Hepatocyte (in vitro differentiated cells): ENCODE measurements around the gene FLT1. TPM values are rescaled to one million over a fixed set of nuclear protein-coding genes. Genes with fewer than 3 reads are reported as not detected.

Experiments
- DNase-seq: peaks from one replicate; pipeline ENCODE4 v3.0.0-alpha.2; 2016; ENCODE audit warnings: low spot score
- H2AFZ ChIP-seq: fragments of 200-600 bp; sonication (generic); 2 replicates; pipeline ENCODE4 v1.6.0; 2016; ENCODE audit warnings: antibody characterized with exemption, mild to moderate bottlenecking
- H3K27ac ChIP-seq: fragments of 200-600 bp; sonication (generic); 2 replicates; pipeline ENCODE4 v1.5.1; 2016; ENCODE audit warnings: mild to moderate bottlenecking
- H3K27me3 ChIP-seq: fragments of 200-600 bp; sonication (generic); 2 replicates; pipeline ENCODE4 v1.6.1; 2016
- H3K36me3 ChIP-seq: fragments of 200-600 bp; sonication (generic); replicated peaks from 2 replicates; pipeline ENCODE4 v1.5.1; 2016; ENCODE audit warnings: low read depth; ENCODE audit not compliant: insufficient read depth
- H3K4me1 ChIP-seq: fragments of 200-600 bp; sonication (generic); 2 replicates; pipeline ENCODE4 v1.5.1; 2016; ENCODE audit warnings: mild to moderate bottlenecking, moderate library complexity; ENCODE audit not compliant: insufficient read depth
- H3K4me2 ChIP-seq: fragments of 200-600 bp; sonication (generic); 2 replicates; pipeline ENCODE4 v1.6.0; 2016
- H3K4me3 ChIP-seq: fragments of 200-600 bp; sonication (generic); 2 replicates; pipeline ENCODE4 v1.5.1; 2016; ENCODE audit warnings: mild to moderate bottlenecking
- H3K79me2 ChIP-seq: fragments of 200-600 bp; sonication (generic); 2 replicates; pipeline ENCODE4 v1.6.0; 2017; ENCODE audit warnings: mild to moderate bottlenecking
- H3K9me2 ChIP-seq: fragments of 200-600 bp; sonication (generic); replicated peaks from 2 replicates; pipeline ENCODE4 v1.6.0; 2017; ENCODE audit warnings: mild to moderate bottlenecking; ENCODE audit not compliant: insufficient read depth
- H3K9me3 ChIP-seq: fragments of 200-600 bp; sonication (generic); 2 replicates; pipeline ENCODE4 v1.5.1; 2016; ENCODE audit warnings: low read depth, mild to moderate bottlenecking
- H4K20me1 ChIP-seq: fragments of 200-600 bp; sonication (generic); 2 replicates; pipeline ENCODE4 v1.6.0; 2016; ENCODE audit warnings: mild to moderate bottlenecking; ENCODE audit not compliant: insufficient read depth, poor library complexity, severe bottlenecking
- CTCF ChIP-seq: fragments of 200-600 bp; sonication (generic); IDR thresholded peaks from 2 replicates; pipeline ENCODE4 v1.5.1; 2016; ENCODE audit warnings: antibody characterized with exemption, mild to moderate bottlenecking; ENCODE audit not compliant: poor library complexity
- EZH2 ChIP-seq: fragments of 200-600 bp; sonication (generic); IDR thresholded peaks from 2 replicates; pipeline ENCODE4 v1.6.1; 2016; ENCODE audit warnings: antibody characterized with exemption, mild to moderate bottlenecking, borderline replicate concordance
- EZH2phosphoT487 ChIP-seq: fragments of 200-600 bp; sonication (generic); IDR thresholded peaks from one replicate; pipeline ENCODE4 v1.6.1; 2018; ENCODE audit warnings: antibody characterized with exemption, mild to moderate bottlenecking, low read depth, moderate library complexity; ENCODE audit not compliant: unreplicated experiment, severe bottlenecking
- WGBS: methylation state at CpG from one replicate; pipeline ENCODE4 v1.1.6; 2016; ENCODE audit warnings: low lambda C conversion rate; ENCODE audit errors: missing lambda C conversion rate; 5-methylcytosine and 5-hydroxymethylcytosine counted together
- polyA plus RNA-seq: library from polyadenylated mRNA; unstranded; fragments of >200 nt; fragmentation: Nextera tagmentation; extraction: Ambion mirVana; gene quantifications from 2 replicates; pipeline ENCODE4 v1.2.1, GENCODE V29; 2016
- total RNA-seq: library from RNA; depleted of rRNA; stranded (reverse); fragments of >200 nt; gene quantifications from 2 replicates; pipeline ENCODE4 v1.2.3, GENCODE V29; 2014

Gene FLT1
- total and polyA plus RNA-seq, 2 experiments from 2014 or later, result 30.4 to 40.1 TPM

- Histone ChIP-seq H3K9me3 (no peaks in the 10 kb centered on the region), H3K4me2 (no peak overlapping the region), H4K20me1 (no peaks in the 10 kb centered on the region), H3K4me1 (no peaks in the 10 kb centered on the region), H2AFZ (no peak overlapping the region), H3K9me2 (no peaks in the 10 kb centered on the region), H3K36me3 (no peaks in the 10 kb centered on the region), H3K4me3 (no peak overlapping the region), H3K27ac (no peak overlapping the region), H3K27me3 (no peaks in the 10 kb centered on the region), H3K79me2 (no peaks in the 10 kb centered on the region)
- no peak for DNase-seq
- WGBS, result 82% methylated on average over 7 of the region's 7 CpGs
- TF ChIP-seq EZH2, result no peak
- no peak for TF ChIP-seq CTCF
- TF ChIP-seq EZH2phosphoT487, result no peak
These were observed 26.7 kb downstream of the FLT1 start for GRCh38 chr13:28468023-28468915.

- H3K36me3 ChIP-seq, result no peaks in the 10 kb centered on the region
- no peaks in the 10 kb centered on the region for H4K20me1 ChIP-seq
- H3K4me1 ChIP-seq, result no peaks in the 10 kb centered on the region
- no peak overlapping the region for H2AFZ ChIP-seq
- 78% methylated on average over 3 of the region's 3 CpGs for WGBS
- H3K4me3 ChIP-seq, result no peak overlapping the region
- no peak overlapping the region for H3K27ac ChIP-seq
- no peak overlapping the region for H3K4me2 ChIP-seq
- no peak for DNase-seq
- H3K79me2 ChIP-seq, result no peaks in the 10 kb centered on the region
- TF ChIP-seq EZH2phosphoT487 (no peak), EZH2 (no peak), CTCF (no peak)
- no peaks in the 10 kb centered on the region for H3K9me2 ChIP-seq
- no peaks in the 10 kb centered on the region for H3K9me3 ChIP-seq
- no peaks in the 10 kb centered on the region for H3K27me3 ChIP-seq
These were observed 27.9 kb downstream of the FLT1 start for GRCh38 chr13:28467034-28467433.

- H4K20me1 ChIP-seq, result no peaks in the 10 kb centered on the region
These were observed 28.8 kb downstream of the FLT1 start for GRCh38 chr13:28466151-28466550.

More at GRCh38 chr13:28466151-28466550, 28.8 kb downstream of the FLT1 start:
- WGBS, result 94% methylated on average over 3 of the region's 3 CpGs
- no peaks in the 10 kb centered on the region for H3K79me2 ChIP-seq
- no peaks in the 10 kb centered on the region for H3K36me3 ChIP-seq
- DNase-seq, result no peak
- no peak overlapping the region for H3K4me3 ChIP-seq
- H3K27me3 ChIP-seq, result no peaks in the 10 kb centered on the region
- TF ChIP-seq EZH2phosphoT487 (no peak), CTCF (no peak), EZH2 (no peak)
- H3K4me1 ChIP-seq, result no peaks in the 10 kb centered on the region
- no peak overlapping the region for H3K4me2 ChIP-seq
- no peak overlapping the region for H3K27ac ChIP-seq
- H2AFZ ChIP-seq, result no peak overlapping the region
- H3K9me3 ChIP-seq, result no peaks in the 10 kb centered on the region
- H3K9me2 ChIP-seq, result no peaks in the 10 kb centered on the region
